K562 (cell line): Measurements from ENCODE around the gene TFE3. TPM values are rescaled to one million over a fixed set of nuclear protein-coding genes. Genes with fewer than 3 reads are reported as not detected.

Experiments used
- ATAC-seq: fragments of 200-7000 bp; cut with Tn5 transposase; 3 replicates; pipeline ENCODE4 v1.9.1; 2020; ENCODE audit warnings: moderate library complexity
- BruUV-seq: library from RNA; stranded (reverse); fragments of 400-500 nt; replicated peaks from 2 replicates; lab custom pipeline; 2021; lab: Mats Ljungman, UMichigan
- CTCF ChIA-PET: fragments of 300-600 bp; formaldehyde crosslinking; extraction: SDS; loops from one replicate; lab custom pipeline; 2021; ENCODE audit warnings: low intra/inter-chr PET ratio; lab: Yijun Ruan, JAX
- POLR2A ChIA-PET: fragments of 300-600, 350-650 bp; sonication (Branson Sonifier 250); formaldehyde crosslinking; extraction: SDS; loops from one replicate; lab custom pipeline; 2021; ENCODE audit warnings: antibody characterized with exemption, inconsistent platforms; lab: Yijun Ruan, JAX
- DNase-seq, 4 experiments: peaks; one replicate each; pipeline versions ENCODE4 v3.0.0 to v3.0.0-alpha.2; 2011 to 2018; ENCODE audit warnings: low spot score in 3 of 4, mixed read lengths in 3 of 4; ENCODE audit errors: extremely low read depth in 1 of 4
- FAIRE-seq: peaks from 2 replicates; lab custom pipeline; 2011; peaks lifted over from hg19 to GRCh38; lab: Jason Lieb, UNC
- H2AFZ ChIP-seq: 2 replicates; pipeline ENCODE4 v1.6.0; 2011; ENCODE audit warnings: low read depth, low read length, control low read depth, inconsistent platforms
- H3K27ac ChIP-seq: fragments of 200-600 bp; 3 replicates; pipeline ENCODE4 v1.8.0; 2011; ENCODE audit warnings: low read depth, mild to moderate bottlenecking, control low read depth, inconsistent platforms, low read length, moderate library complexity, mixed read lengths; ENCODE audit errors: extremely low read depth
- H3K27me3 ChIP-seq, 2 experiments: fragments of 300-600 bp in 1 of 2; 2 replicates in 1 of 2; 3 replicates in 1 of 2; pipeline versions ENCODE4 v1.6.0 to v1.8.0; 2011; ENCODE audit warnings: inconsistent platforms in 2 of 2, low read length in 2 of 2, mild to moderate bottlenecking in 1 of 2, mixed read lengths in 1 of 2, moderate library complexity in 1 of 2; ENCODE audit not compliant: control insufficient read depth in 2 of 2, insufficient read depth in 2 of 2
- H3K36me3 ChIP-seq: fragments of 300-600 bp; 3 replicates; pipeline ENCODE4 v1.8.0; 2011; ENCODE audit warnings: mild to moderate bottlenecking, low read length, inconsistent platforms; ENCODE audit not compliant: control insufficient read depth, insufficient read depth
- H3K4me1 ChIP-seq, 2 experiments: fragments of 200-600 bp in 1 of 2; replicated peaks in 1 of 2; 2 replicates in 1 of 2; 3 replicates in 1 of 2; pipeline versions ENCODE4 v1.5.1 to v1.8.0; 2011; ENCODE audit warnings: inconsistent platforms in 2 of 2, low read length in 2 of 2, mild to moderate bottlenecking in 1 of 2, mixed read lengths in 1 of 2, moderate library complexity in 1 of 2; ENCODE audit not compliant: control insufficient read depth in 2 of 2, insufficient read depth in 2 of 2
- H3K4me2 ChIP-seq: 2 replicates; pipeline ENCODE4 v1.6.1; 2011; ENCODE audit warnings: low read length, control low read depth, inconsistent platforms, mixed read lengths; ENCODE audit not compliant: insufficient read depth
- H3K4me3 ChIP-seq: fragments of 200-600 bp; sonication (generic), shearing (Covaris generic); 2 replicates; pipeline ENCODE4 v1.5.1; 2016; ENCODE audit warnings: control low read depth, inconsistent platforms
- H3K79me2 ChIP-seq: fragments of 200-600 bp; 3 replicates; pipeline ENCODE4 v1.8.0; 2011; ENCODE audit warnings: low read length, inconsistent platforms; ENCODE audit not compliant: control insufficient read depth, insufficient read depth
- H3K9ac ChIP-seq, 2 experiments: 2 replicates each; pipeline versions ENCODE4 v1.6.0 to v1.6.1; 2011; ENCODE audit warnings: low read depth in 2 of 2, low read length in 2 of 2, control low read depth in 1 of 2, inconsistent platforms in 1 of 2, mild to moderate bottlenecking in 1 of 2, mixed read lengths in 1 of 2; ENCODE audit not compliant: insufficient read depth in 1 of 2
- H3K9me1 ChIP-seq: one replicate; pipeline ENCODE4 v1.6.0; 2011; ENCODE audit warnings: inconsistent platforms, mild to moderate bottlenecking, low read length, moderate library complexity; ENCODE audit not compliant: control insufficient read depth, insufficient read depth
- H3K9me3 ChIP-seq: replicated peaks from 2 replicates; pipeline ENCODE4 v1.5.1; 2011; ENCODE audit warnings: low read depth, low read length, inconsistent platforms; ENCODE audit not compliant: control insufficient read depth, insufficient read depth
- H4K20me1 ChIP-seq: replicated peaks from 2 replicates; pipeline ENCODE4 v1.6.1; 2011; ENCODE audit warnings: low read length, inconsistent platforms, mixed read lengths; ENCODE audit not compliant: control insufficient read depth, insufficient read depth
- HDAC8 ChIP-seq: fragments of 450-650 bp; IDR thresholded peaks from 2 replicates; pipeline ENCODE4 v1.6.1; 2016; ENCODE audit warnings: mild to moderate bottlenecking, missing genetic modification characterization, moderate library complexity, missing compliant biosample characterization
- HNRNPL ChIP-seq: fragments of 200-400 bp; formaldehyde crosslinking; IDR thresholded peaks from 2 replicates; pipeline ENCODE4 v1.6.1; 2017; ENCODE audit warnings: low read depth, mild to moderate bottlenecking, low read length
- RBM14 ChIP-seq: fragments of 200-400 bp; formaldehyde crosslinking; IDR thresholded peaks from 2 replicates; pipeline ENCODE4 v1.6.1; 2018; ENCODE audit warnings: low read depth, mild to moderate bottlenecking, low read length, moderate library complexity, borderline replicate concordance; ENCODE audit not compliant: insufficient read depth
- RBM15 ChIP-seq: fragments of 200-400 bp; formaldehyde crosslinking; IDR thresholded peaks from 2 replicates; pipeline ENCODE4 v1.6.1; 2018; ENCODE audit warnings: mild to moderate bottlenecking, low read length, moderate library complexity; ENCODE audit not compliant: insufficient read depth
- ZNF584 ChIP-seq: fragments of 200-800 bp; sonication (Bioruptor generic); IDR thresholded peaks from 2 replicates; pipeline ENCODE4 v1.6.1; 2016; ENCODE audit warnings: low read depth, mild to moderate bottlenecking, missing genetic modification characterization, missing compliant biosample characterization
- ZNF707 ChIP-seq: fragments of 250-450 bp; sonication (Bioruptor Pico); conservative IDR thresholded peaks from 2 replicates; pipeline ENCODE4 v1.8.0; 2022; ENCODE audit warnings: inconsistent platforms, mild to moderate bottlenecking, moderate library complexity
- WGBS: fragments of 100-300 bp; shearing (Covaris generic); methylation state at CpG from one replicate; pipeline ENCODE4 v1.1.6; 2016; ENCODE audit warnings: low coverage, mixed read lengths; ENCODE audit not compliant: insufficient coverage; ENCODE audit errors: missing lambda C conversion rate; 5-methylcytosine and 5-hydroxymethylcytosine counted together
- in situ Hi-C: fragments of 300-500 bp; cut with MboI; formaldehyde crosslinking; loops from 4 replicates; pipeline ENCODE4 v1.15.0; 2018; ENCODE audit warnings: inconsistent platforms, mixed read lengths
- intact Hi-C: fragments of 100-400 bp; cut with micrococcal nuclease; formaldehyde crosslinking; loops from 2 replicates; pipeline ENCODE4 v1.14.2; 2022
- polyA plus RNA-seq, 8 experiments: library from polyadenylated mRNA; depleted of rRNA in 4 of 8; stranded (reverse) in 5 of 8; unstranded in 3 of 8; fragments of >200 nt; fragmentation: Nextera tagmentation in 2 of 8; fragmentation: Illumina TruSeq in 1 of 8; extraction: Ambion mirVana in 2 of 8; extraction: Trizol in 1 of 8; gene quantifications; 2 replicates each; pipeline versions ENCODE4 v1.2.1 to v1.2.3, GENCODE V29; 2011 to 2014; ENCODE audit warnings: inconsistent platforms in 1 of 8, missing spikeins in 1 of 8
- total RNA-seq, 7 experiments: library from RNA; depleted of rRNA in 6 of 7; stranded (reverse); fragments of >200 nt in 6 of 7; fragmentation: Illumina TruSeq in 2 of 7; extraction: Trizol in 2 of 7; gene quantifications; 2 replicates each; pipeline versions ENCODE4 v1.2.1 to v1.2.3, GENCODE V29; 2011 to 2021; ENCODE audit warnings: low replicate concordance in 1 of 7
- TF ChIP-seq, protein P1 (sequence below): sonication (generic); formaldehyde crosslinking; IDR thresholded peaks from 2 replicates; pipeline ENCODE4 v1.5.0; 2020; ENCODE audit warnings: missing genetic modification reagents
- TF ChIP-seq, protein P2 (sequence below): fragments of 250-450 bp; sonication (Bioruptor Pico); IDR thresholded peaks from 2 replicates; pipeline ENCODE4 v1.9.0; 2021; ENCODE audit warnings: mild to moderate bottlenecking

TFE3 gene
- total and polyA plus RNA-seq, 9 of the 15 experiments (the other 6 are each of a cell fraction or from before 2014, with no cell fraction given), result 1.9 to 20.3 (median 11.9) TPM

DNA sequence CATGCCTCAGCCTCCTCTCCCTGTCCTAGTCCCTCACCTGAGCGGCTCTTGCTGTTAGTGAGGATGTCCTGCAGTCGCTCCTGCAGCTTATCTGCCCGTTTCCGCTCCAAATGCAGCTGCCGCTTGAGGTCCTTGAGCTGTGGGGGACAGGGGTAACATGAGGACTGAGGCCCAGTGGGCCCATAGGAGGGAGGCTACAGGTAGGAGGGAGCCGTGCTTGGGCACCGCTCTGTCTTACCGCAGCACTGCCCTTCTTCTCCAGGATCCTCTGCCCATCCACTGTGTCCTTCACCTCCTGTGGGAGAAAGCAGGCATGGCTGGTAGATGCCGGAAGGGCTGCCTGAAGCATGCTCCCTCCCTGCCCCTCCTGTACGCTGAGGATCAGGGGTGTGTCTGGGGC, 62.0 kb downstream of the TFE3 start:
- no peaks in the 10 kb centered on the region for H4K20me1 ChIP-seq
- ATAC-seq, result peak; percentile 55
- TF ChIP-seq, protein P1, sequence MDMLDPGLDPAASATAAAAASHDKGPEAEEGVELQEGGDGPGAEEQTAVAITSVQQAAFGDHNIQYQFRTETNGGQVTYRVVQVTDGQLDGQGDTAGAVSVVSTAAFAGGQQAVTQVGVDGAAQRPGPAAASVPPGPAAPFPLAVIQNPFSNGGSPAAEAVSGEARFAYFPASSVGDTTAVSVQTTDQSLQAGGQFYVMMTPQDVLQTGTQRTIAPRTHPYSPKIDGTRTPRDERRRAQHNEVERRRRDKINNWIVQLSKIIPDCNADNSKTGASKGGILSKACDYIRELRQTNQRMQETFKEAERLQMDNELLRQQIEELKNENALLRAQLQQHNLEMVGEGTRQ (CRISPR knock-in tag), result no peak
- TF ChIP-seq, protein P2, sequence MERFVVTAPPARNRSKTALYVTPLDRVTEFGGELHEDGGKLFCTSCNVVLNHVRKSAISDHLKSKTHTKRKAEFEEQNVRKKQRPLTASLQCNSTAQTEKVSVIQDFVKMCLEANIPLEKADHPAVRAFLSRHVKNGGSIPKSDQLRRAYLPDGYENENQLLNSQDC (CRISPR knock-in tag), result no peak
- TF ChIP-seq RBM15 (no peak), RBM14 (no peak), ZNF707 (CRISPR knock-in tag) (no peak), HDAC8 (tag) (no peak), ZNF584 (no peak), HNRNPL (no peak)
- H3K27ac ChIP-seq, result no peak overlapping the region; the same call in 2 of the 3 replicates
- H3K36me3 ChIP-seq, result peaks cover 59% of the 10 kb centered on the region; the same call in 2 of the 3 replicates
- CTCF ChIA-PET, result no interaction called here
- POLR2A ChIA-PET, result interaction anchor here (0.6 to 1.2 kb wide), 2 partner anchors 9 to 149 kb away, joined by 3 read pairs; no protein-coding TSS in a partner anchor
- in situ Hi-C loops (no loop called here), intact Hi-C loops (no loop called here)
- no peak for DNase-seq
- WGBS, result 93% methylated on average over 2 of the region's 10 CpGs
- BruUV-seq, result no TSS peak
- no peak overlapping the region for H2AFZ ChIP-seq
- no peaks in the 10 kb centered on the region for H3K9me1 ChIP-seq
- H3K4me2 ChIP-seq, result no peak overlapping the region
- no peaks in the 10 kb centered on the region for H3K79me2 ChIP-seq
- H3K27me3 ChIP-seq, result no peaks in the 10 kb centered on the region
- no peak overlapping the region for H3K4me3 ChIP-seq
- peaks cover 5 to 9% of the 10 kb centered on the region in 2 experiments; a peak in 3 of 5 replicates for H3K4me1 ChIP-seq
- no peaks in the 10 kb centered on the region for H3K9me3 ChIP-seq
- H3K9ac ChIP-seq, result peak overlapping the region in 1 of 2 experiments; percentile 43; a peak in 2 of 4 replicates
- no peak for FAIRE-seq
